Thoracic aorta (tissue), 2 donors: ENCODE results near the gene ADAM22. TPM values are rescaled to one million over a fixed set of nuclear protein-coding genes. Genes with fewer than 3 reads are reported as not detected.

Experiments used
- ATAC-seq: fragments of 150-250 bp; one replicate; pipeline ENCODE4 v1.8.0; 2017; ENCODE audit warnings: low read depth; ENCODE audit not compliant: insufficient number of reproducible peaks, low FRiP score
- DNase-seq: peaks from one replicate; pipeline ENCODE4 v3.0.0-alpha.2; 2020; ENCODE audit warnings: low spot score
- H3K27ac ChIP-seq, 2 donors: fragments of 200-600 bp; sonication (generic); 1 replicate in 1 of 2; 2 replicates in 1 of 2; pipeline ENCODE4 v1.5.1; 2016; ENCODE audit warnings: mild to moderate bottlenecking in 2 of 2, moderate library complexity in 2 of 2
- H3K27me3 ChIP-seq: fragments of 200-600 bp; sonication (generic); replicated peaks from 2 replicates; pipeline ENCODE4 v1.6.0; 2016; ENCODE audit warnings: mild to moderate bottlenecking; ENCODE audit not compliant: insufficient read depth
- H3K36me3 ChIP-seq: fragments of 200-600 bp; sonication (generic); one replicate; pipeline ENCODE4 v1.5.1; 2016
- H3K4me1 ChIP-seq, 2 donors: fragments of 200-600 bp; sonication (generic); 1 replicate in 1 of 2; 2 replicates in 1 of 2; pipeline versions ENCODE4 v1.5.1 to v1.6.0; 2016; ENCODE audit warnings: low read depth in 2 of 2, mild to moderate bottlenecking in 1 of 2; ENCODE audit not compliant: control insufficient read depth in 1 of 2
- H3K4me3 ChIP-seq: fragments of 200-600 bp; sonication (generic); 2 replicates; pipeline ENCODE4 v1.5.1; 2016; ENCODE audit warnings: mild to moderate bottlenecking
- H3K9me3 ChIP-seq: fragments of 200-600 bp; sonication (generic); 2 replicates; pipeline ENCODE4 v1.5.1; 2016
- CTCF ChIP-seq: fragments of 200-600 bp; sonication (generic); IDR thresholded peaks from one replicate; pipeline ENCODE4 v1.5.1; 2019; ENCODE audit warnings: antibody characterized with exemption
- total RNA-seq, 2 donors: library from RNA; depleted of rRNA; stranded (reverse); fragments of >200 nt; gene quantifications; one replicate each; pipeline versions ENCODE4 v1.1.0 to v1.2.3, GENCODE V29; 2016

The ADAM22 gene
- total RNA-seq, 2 donors from 2014 or later = 5.0 to 5.4 TPM

- no peaks in the 10 kb centered on the region for H3K27me3 ChIP-seq
- DNase-seq (no peak), ATAC-seq (no peak)
- no peak overlapping the region for H3K4me3 ChIP-seq
- no peaks in the 10 kb centered on the region for H3K9me3 ChIP-seq
- H3K36me3 ChIP-seq = no peaks in the 10 kb centered on the region
- H3K27ac ChIP-seq = no peak overlapping the region
- H3K4me1 ChIP-seq = no peaks in the 10 kb centered on the region
- TF ChIP-seq CTCF = no peak
Measured at GRCh38 chr7:87960239-87960638, 26.2 kb downstream of the ADAM22 start.

DNA sequence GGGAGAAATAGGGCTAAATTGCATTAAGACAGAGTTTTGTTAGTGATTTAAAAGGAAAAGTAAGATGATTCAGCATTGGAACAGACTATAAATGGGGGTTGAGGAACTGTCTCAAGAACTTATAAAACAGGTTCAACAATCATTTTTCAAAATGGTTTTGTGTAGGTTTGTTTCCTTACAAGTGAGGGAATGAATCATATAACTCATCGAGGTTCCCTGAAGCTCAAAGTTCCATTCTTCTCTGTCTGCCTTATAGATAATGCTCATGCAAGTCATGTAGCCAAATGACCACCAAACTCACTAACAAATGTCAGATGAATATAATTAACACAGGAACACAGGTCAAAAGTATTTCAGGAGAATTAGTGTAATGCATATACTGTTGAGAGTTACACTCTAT lies 27.7 kb downstream of the ADAM22 start:
- TF ChIP-seq CTCF = no peak
- DNase-seq (no peak), ATAC-seq (no peak)
- Histone ChIP-seq H3K4me3 (no peak overlapping the region), H3K4me1 (no peaks in the 10 kb centered on the region), H3K36me3 (no peaks in the 10 kb centered on the region), H3K27me3 (no peaks in the 10 kb centered on the region), H3K9me3 (no peaks in the 10 kb centered on the region), H3K27ac (no peak overlapping the region)

- no peak for ATAC-seq
- no peak overlapping the region for H3K4me3 ChIP-seq
- DNase-seq = no peak
- TF ChIP-seq CTCF = no peak
- no peaks in the 10 kb centered on the region for H3K36me3 ChIP-seq
- H3K27ac ChIP-seq = no peak overlapping the region
- no peaks in the 10 kb centered on the region for H3K4me1 ChIP-seq
- no peaks in the 10 kb centered on the region for H3K27me3 ChIP-seq
- H3K9me3 ChIP-seq = no peaks in the 10 kb centered on the region
Measured at GRCh38 chr7:87966271-87966670, 32.2 kb downstream of the ADAM22 start.

- Histone ChIP-seq H3K4me3 (no peak overlapping the region), H3K27ac (no peak overlapping the region), H3K9me3 (no peaks in the 10 kb centered on the region), H3K4me1 (no peaks in the 10 kb centered on the region), H3K27me3 (no peaks in the 10 kb centered on the region), H3K36me3 (no peaks in the 10 kb centered on the region)
- DNase-seq (no peak), ATAC-seq (no peak)
- no peak for TF ChIP-seq CTCF
Measured at GRCh38 chr7:87968021-87968420, 34.0 kb downstream of the ADAM22 start.

- H3K27me3 ChIP-seq = no peaks in the 10 kb centered on the region
- no peak overlapping the region for H3K4me3 ChIP-seq
- ATAC-seq (no peak), DNase-seq (no peak)
- no peaks in the 10 kb centered on the region for H3K4me1 ChIP-seq
- no peaks in the 10 kb centered on the region for H3K36me3 ChIP-seq
- no peak overlapping the region for H3K27ac ChIP-seq
- H3K9me3 ChIP-seq = no peaks in the 10 kb centered on the region
- no peak for TF ChIP-seq CTCF
Measured at GRCh38 chr7:87982116-87982515, 48.1 kb downstream of the ADAM22 start.
